ENCODE measurements around the gene LITAF.
"Not testable (repeated sequence)": the region's sequence is repeated elsewhere in the genome, so short reads cannot be mapped to it uniquely, and the experiment has no call there.

The LITAF gene

DNA sequence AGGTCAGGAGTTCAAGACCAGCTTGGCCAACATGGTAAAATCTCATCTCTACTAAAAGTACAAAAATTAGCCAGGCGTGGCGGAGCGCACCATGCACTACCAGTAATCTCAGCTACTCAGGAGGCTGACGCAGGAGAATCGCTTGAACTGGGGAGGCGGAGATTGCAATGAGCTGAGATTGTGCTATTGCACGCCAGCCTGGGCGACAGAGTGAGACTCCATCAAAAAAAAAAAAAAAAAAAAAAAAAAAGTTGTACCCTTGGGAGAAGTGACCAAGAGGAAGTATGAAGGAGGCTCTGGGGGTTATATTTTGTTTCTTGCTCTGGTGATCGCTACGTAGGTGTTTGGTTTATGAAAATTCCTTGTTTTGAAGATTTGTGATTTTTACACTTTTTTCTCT is 66.3 kb downstream of the LITAF start:
- H3K4me3 ChIP-seq (replicated peaks; ENCODE audit: low read depth, low read length), result no peak overlapping the region
- no peak for DNase-seq (ENCODE audit: low read depth)
- TF ChIP-seq, protein P1, sequence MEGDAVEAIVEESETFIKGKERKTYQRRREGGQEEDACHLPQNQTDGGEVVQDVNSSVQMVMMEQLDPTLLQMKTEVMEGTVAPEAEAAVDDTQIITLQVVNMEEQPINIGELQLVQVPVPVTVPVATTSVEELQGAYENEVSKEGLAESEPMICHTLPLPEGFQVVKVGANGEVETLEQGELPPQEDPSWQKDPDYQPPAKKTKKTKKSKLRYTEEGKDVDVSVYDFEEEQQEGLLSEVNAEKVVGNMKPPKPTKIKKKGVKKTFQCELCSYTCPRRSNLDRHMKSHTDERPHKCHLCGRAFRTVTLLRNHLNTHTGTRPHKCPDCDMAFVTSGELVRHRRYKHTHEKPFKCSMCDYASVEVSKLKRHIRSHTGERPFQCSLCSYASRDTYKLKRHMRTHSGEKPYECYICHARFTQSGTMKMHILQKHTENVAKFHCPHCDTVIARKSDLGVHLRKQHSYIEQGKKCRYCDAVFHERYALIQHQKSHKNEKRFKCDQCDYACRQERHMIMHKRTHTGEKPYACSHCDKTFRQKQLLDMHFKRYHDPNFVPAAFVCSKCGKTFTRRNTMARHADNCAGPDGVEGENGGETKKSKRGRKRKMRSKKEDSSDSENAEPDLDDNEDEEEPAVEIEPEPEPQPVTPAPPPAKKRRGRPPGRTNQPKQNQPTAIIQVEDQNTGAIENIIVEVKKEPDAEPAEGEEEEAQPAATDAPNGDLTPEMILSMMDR (IDR thresholded peaks at IDR 0.05; ENCODE audit: low read length, missing control alignments), result no peak

DNA sequence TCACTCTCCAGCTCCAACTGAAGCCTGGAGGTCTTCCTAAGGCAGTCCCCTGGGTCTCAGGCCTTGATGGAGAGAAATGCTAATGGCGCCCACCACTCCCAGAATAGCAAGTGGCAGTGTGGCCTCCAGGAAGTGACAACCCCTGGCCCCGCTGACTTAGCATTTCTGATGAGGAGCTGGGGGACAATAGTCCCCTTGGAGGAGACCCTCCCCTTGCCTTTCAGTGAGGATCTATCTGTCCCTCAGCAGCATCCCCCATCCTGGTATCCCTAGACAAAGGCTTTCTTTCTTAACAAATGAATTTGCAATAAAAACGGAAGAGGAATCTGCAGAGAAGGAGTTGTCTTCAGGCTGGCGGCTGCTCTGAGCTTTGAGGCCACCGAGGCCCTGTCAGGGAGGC is 68.8 kb downstream of the LITAF start:
- H3K4me3 ChIP-seq (replicated peaks; ENCODE audit: low read depth, low read length), result no peak overlapping the region
- TF ChIP-seq, protein P1 (IDR thresholded peaks at IDR 0.05; ENCODE audit: low read length, missing control alignments), result no peak
- no peak for DNase-seq (ENCODE audit: low read depth)

DNA sequence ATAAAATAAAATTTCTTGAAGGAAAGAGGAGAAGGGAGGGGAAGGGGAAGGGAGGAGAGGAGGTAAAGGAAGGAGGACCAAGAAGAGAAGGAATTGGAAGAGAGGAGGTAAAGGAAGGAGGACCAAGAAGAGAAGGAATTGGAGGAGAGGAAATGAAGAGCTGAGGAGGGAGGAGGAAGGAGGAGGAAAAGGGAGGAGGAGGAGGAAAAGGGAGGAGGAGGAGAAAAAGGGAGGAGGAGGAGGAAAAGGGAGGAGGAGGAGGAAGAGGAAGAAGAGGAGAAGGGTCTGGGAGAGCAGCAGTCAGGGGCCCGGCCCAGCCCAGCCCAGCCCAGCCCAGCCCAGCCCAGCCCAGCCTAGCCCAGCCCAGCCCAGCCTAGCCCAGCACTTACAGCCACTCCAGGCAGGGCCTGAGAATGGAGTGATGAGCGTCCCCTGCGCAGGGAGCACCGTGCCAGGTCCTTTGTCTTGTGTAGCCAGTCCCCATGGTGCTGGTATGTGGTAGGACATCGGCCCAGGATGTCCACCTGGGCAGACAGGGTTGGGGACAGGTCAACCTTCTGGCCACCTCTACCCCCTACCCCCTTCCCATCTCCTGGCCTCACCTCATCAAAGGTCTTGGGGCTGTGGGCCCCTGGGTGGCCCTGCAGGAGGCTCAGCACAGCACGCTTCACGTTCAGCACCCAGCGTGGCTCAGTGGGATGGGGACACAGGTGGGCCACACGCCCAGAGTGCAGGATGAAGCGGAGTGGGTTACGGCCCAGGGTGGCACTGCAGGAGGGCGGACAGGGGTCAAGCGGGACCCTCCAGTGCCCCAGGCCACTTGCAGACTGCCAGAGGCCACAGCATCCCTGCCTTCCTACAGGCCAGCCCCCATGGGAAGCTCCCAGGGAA is 70.9 kb downstream of the LITAF start:
- TF ChIP-seq, protein P1 (IDR thresholded peaks at IDR 0.05; ENCODE audit: low read length, missing control alignments), result no peak
- DNase-seq (ENCODE audit: low read depth), result no peak
- no peak overlapping the region for H3K4me3 ChIP-seq (replicated peaks; ENCODE audit: low read depth, low read length)

DNA sequence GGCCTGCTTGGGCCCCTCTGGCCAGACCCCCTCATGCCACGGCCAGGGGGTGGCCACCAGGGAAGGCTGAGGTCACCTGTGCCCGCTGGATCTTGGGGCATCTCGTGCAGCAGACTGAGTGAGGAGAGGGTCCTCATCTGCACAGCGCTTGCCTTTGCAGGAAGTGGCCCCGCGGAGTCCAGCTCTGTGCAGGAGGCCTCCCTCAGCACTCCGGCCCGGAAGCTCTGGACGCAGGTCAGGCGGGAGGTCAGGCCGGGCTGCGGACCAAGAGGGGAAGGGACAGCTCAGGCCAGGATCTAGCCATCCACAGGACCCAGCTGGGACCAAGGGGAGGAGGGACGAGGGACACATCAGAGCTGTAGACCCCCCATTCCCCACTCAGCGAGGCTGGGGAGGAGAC is 72.4 kb downstream of the LITAF start:
- TF ChIP-seq, protein P1 (IDR thresholded peaks at IDR 0.05; ENCODE audit: low read length, missing control alignments), result no peak
- DNase-seq (ENCODE audit: low read depth), result no peak

DNA sequence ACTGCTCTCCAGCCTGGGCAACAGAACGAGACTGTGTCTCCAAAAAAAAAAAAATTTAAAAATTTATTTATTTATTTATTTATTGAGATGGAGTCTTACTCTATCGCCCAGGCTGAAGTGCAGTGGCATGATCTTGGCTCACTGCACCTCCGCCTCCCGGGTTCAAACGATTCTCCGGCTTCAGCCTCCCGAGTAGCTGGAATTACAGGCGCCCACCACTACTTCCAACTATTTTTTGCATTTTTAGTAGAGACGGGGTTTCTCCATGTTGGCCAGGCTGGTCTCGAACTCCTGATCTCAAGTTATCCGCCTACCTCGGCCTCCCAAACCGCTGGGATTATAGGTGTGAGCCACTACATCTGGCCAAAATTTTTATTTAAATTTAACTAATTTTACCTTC is 73.4 kb downstream of the LITAF start:
- not testable (repeated sequence) for H3K4me3 ChIP-seq (replicated peaks; ENCODE audit: low read depth, low read length); DNase-seq (ENCODE audit: low read depth)

More for the DNA sequence above, 72.4 kb downstream of the LITAF start:
- no peak overlapping the region for H3K4me3 ChIP-seq (replicated peaks; ENCODE audit: low read depth, low read length)

DNA sequence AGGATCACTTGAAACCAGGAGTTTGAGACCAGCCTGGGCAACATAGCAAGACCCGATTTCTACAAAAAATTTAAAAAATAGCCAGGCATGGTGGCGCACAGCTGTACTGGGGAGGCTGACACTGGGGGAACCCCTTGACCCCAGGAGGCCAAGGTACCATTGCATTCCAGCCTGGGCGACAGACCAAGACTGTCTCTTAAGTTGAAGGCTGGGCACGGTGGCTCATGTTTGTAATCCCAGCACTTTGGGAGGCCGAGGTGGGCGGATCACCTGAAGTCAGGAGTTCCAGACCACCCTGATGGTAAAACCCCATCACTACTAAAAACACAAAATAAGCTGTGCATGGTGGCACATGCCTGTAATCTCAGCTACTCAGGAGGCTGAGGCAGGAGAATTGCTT is 74.9 kb downstream of the LITAF start:
- DNase-seq (ENCODE audit: low read depth), result no peak
- H3K4me3 ChIP-seq (replicated peaks; ENCODE audit: low read depth, low read length), result no peak overlapping the region
- TF ChIP-seq, protein P1 (IDR thresholded peaks at IDR 0.05; ENCODE audit: low read length, missing control alignments), result no peak

DNA sequence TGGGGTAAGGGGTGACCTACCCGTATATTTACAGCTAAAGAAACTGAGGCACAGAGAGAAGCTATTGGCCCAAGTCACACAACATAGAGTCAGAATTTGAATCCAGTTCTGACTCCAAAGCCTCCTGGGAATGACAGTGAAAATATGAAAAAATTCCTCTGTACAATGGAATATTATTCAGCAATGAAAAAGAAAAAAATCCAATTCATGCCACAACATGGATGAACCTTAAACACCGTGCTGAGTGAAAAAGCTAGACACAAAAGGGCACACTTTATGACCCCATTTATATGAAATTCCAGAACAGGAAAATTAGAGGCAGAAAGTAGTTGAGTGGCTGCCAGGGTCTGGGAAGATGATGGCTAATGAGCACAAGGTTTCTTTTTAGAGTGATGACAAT is 75.4 kb downstream of the LITAF start:
- DNase-seq (ENCODE audit: low read depth), result no peak
- no peak overlapping the region for H3K4me3 ChIP-seq (replicated peaks; ENCODE audit: low read depth, low read length)
- TF ChIP-seq, protein P1 (IDR thresholded peaks at IDR 0.05; ENCODE audit: low read length, missing control alignments), result no peak
